Stimulated activated CD4-positive, alpha-beta T cell treated with anti-CD3 and anti-CD28 coated beads, Interleukin-4, amount 100 ng/mL, for 4 hours (primary cell): ENCODE data around the gene FAM216A.
A peak's percentile ranks its signal among the peaks of the same experiment; 100 is the strongest.
"Not testable (repeated sequence)": the region's sequence is repeated elsewhere in the genome, so short reads cannot be mapped to it uniquely, and the experiment has no call there.

Source experiments
- DNase-seq, 2 experiments: peaks; one replicate each; pipeline ENCODE4 v3.0.0-alpha.2; 2020

The FAM216A gene

GRCh38 chr12:110468214-110469048, at the start of gene FAM216A, which contains the start of gene GPN3:
TSS of gene FAM216A (plus strand) at chr12:110468845. CDS start at chr12:110468876, 31 bp downstream.
TSS of gene GPN3 (minus strand) at chr12:110468257. CDS start at chr12:110468203, 54 bp downstream.
- DNase-seq, result peak; percentile 87 to 95

GRCh38 chr12:110420644-110421043, 48.0 kb upstream of the FAM216A start:
- DNase-seq, result not testable (repeated sequence)

GRCh38 chr12:110421159-110421661, 47.4 kb upstream of the FAM216A start:
- DNase-seq, result no peak

GRCh38 chr12:110421701-110422100, 46.9 kb upstream of the FAM216A start:
- DNase-seq, result no peak

GRCh38 chr12:110424237-110424636, 44.4 kb upstream of the FAM216A start:
- no peak for DNase-seq

GRCh38 chr12:110426406-110426805, 42.2 kb upstream of the FAM216A start:
- DNase-seq, result no peak

GRCh38 chr12:110429676-110430075, 39.0 kb upstream of the FAM216A start:
- DNase-seq, result not testable (repeated sequence)

GRCh38 chr12:110431957-110432587, 36.6 kb upstream of the FAM216A start:
- DNase-seq, result no peak

GRCh38 chr12:110436231-110436630, 32.4 kb upstream of the FAM216A start:
- DNase-seq, result no peak

- no peak for DNase-seq
These were observed 24.2 kb upstream of the FAM216A start for GRCh38 chr12:110444455-110444854.

GRCh38 chr12:110449799-110450497, 18.7 kb upstream of the FAM216A start, which contains the start of gene ARPC3:
TSS of gene ARPC3 (minus strand) at chr12:110450337. CDS start at chr12:110450260, 77 bp downstream.
- DNase-seq, result peak; percentile 92

- no peak for DNase-seq
These were observed 17.4 kb upstream of the FAM216A start for GRCh38 chr12:110451263-110451662.

GRCh38 chr12:110453569-110454296, 14.9 kb upstream of the FAM216A start:
- DNase-seq, result no peak

GRCh38 chr12:110458756-110459155, 9.9 kb upstream of the FAM216A start:
- no peak for DNase-seq

- DNase-seq, result not testable (repeated sequence)
These were observed 7.5 kb upstream of the FAM216A start for GRCh38 chr12:110461189-110461588.

GRCh38 chr12:110465024-110465423, 3.6 kb upstream of the FAM216A start:
- no peak for DNase-seq

GRCh38 chr12:110465765-110466164, 2.9 kb upstream of the FAM216A start:
- not testable (repeated sequence) for DNase-seq

GRCh38 chr12:110466791-110467190, 1.9 kb upstream of the FAM216A start:
- DNase-seq, result no peak

- DNase-seq, result no peak
These were observed 815 bp upstream of the FAM216A start for GRCh38 chr12:110467847-110468213.

GRCh38 chr12:110475426-110475825, 6.8 kb downstream of the FAM216A start:
- DNase-seq, result no peak

GRCh38 chr12:110498984-110499706, 30.5 kb downstream of the FAM216A start:
- no peak for DNase-seq

GRCh38 chr12:110501399-110501751, 32.7 kb downstream of the FAM216A start:
- peak in 1 of 2 experiments; percentile 11 for DNase-seq
